Testis (tissue), 3 donors: Measurements from ENCODE around the gene IL34. TPM values are rescaled to one million over a fixed set of nuclear protein-coding genes. Genes with fewer than 3 reads are reported as not detected.

ENCODE experiments used
- DNase-seq: peaks from one replicate; pipeline ENCODE4 v3.0.0-alpha.2; 2019
- H3K27ac ChIP-seq, 2 donors: fragments of 200-600 bp; sonication (generic); one replicate each; pipeline ENCODE4 v1.5.1; 2019
- H3K27me3 ChIP-seq: fragments of 200-600 bp; sonication (generic); one replicate; pipeline ENCODE4 v1.5.1; 2019
- H3K36me3 ChIP-seq: fragments of 200-600 bp; sonication (generic); one replicate; pipeline ENCODE4 v1.5.1; 2017; ENCODE audit warnings: low read depth; ENCODE audit errors: missing control alignments
- H3K4me1 ChIP-seq: fragments of 200-600 bp; sonication (generic); one replicate; pipeline ENCODE4 v1.5.1; 2019
- H3K4me3 ChIP-seq, 2 donors: fragments of 200-600 bp; sonication (generic); one replicate each; pipeline ENCODE4 v1.5.1; 2017 to 2019
- H3K9me3 ChIP-seq: fragments of 200-600 bp; sonication (generic); one replicate; pipeline ENCODE4 v1.5.1; 2017
- CTCF ChIP-seq, 3 experiments: fragments of 450-650 bp in 2 of 3; fragments of 200-600 bp in 1 of 3; sonication (generic) in 1 of 3; IDR thresholded peaks; one replicate each; pipeline ENCODE4 v1.5.1; 2016 to 2019; ENCODE audit warnings: antibody characterized with exemption in 3 of 3, mild to moderate bottlenecking in 2 of 3, moderate library complexity in 1 of 3
- POLR2A ChIP-seq: fragments of 450-650 bp; IDR thresholded peaks from one replicate; pipeline ENCODE4 v1.6.1; 2017; ENCODE audit warnings: antibody characterized with exemption, mild to moderate bottlenecking, moderate library complexity
- WGBS, 2 donors: methylation state at CpG; one replicate each; pipeline ENCODE4 v1.1.5; 2018; 5-methylcytosine and 5-hydroxymethylcytosine counted together
- intact Hi-C: fragments of 100-400 bp; cut with DNase I; formaldehyde crosslinking; loops from one replicate; pipeline ENCODE4 v1.15.1; 2023; ENCODE audit warnings: low total_unique reads
- polyA plus RNA-seq: library from polyadenylated mRNA; stranded (reverse); fragments of 350-450 nt; fragmentation: Illumina TruSeq; extraction: RNeasy Lipid Tissue Mini Kit (QIAGEN cat#74804); gene quantifications from one replicate; pipeline ENCODE4 v1.2.3, GENCODE V29; 2014; ENCODE audit warnings: low read depth, low replicate concordance; ENCODE audit not compliant: insufficient read depth
- total RNA-seq, 2 donors: library from RNA; depleted of rRNA; stranded (reverse); fragments of >200 nt; gene quantifications; one replicate each; pipeline ENCODE4 v1.2.3, GENCODE V29; 2016

Gene IL34
- total and polyA plus RNA-seq, 3 donors from 2014 or later = 5.4 to 11.9 (median 7.9) TPM

GRCh38 chr16:70661918-70662641, 15.7 kb downstream of the IL34 start:
- Histone ChIP-seq H3K9me3 (no peaks in the 10 kb centered on the region), H3K27ac (no peak overlapping the region), H3K27me3 (no peaks in the 10 kb centered on the region), H3K4me1 (peaks cover 10% of the 10 kb centered on the region), H3K36me3 (no peaks in the 10 kb centered on the region), H3K4me3 (no peak overlapping the region)
- peak; percentile 75 for DNase-seq
- TF ChIP-seq CTCF (IDR thresholded peaks at IDR 0.05) (no peak), POLR2A (no peak)
- 61 to 74% methylated on average over 13 to 21 of the region's 21 CpGs for WGBS, 2 donors
- intact Hi-C loops = no loop called here

- H3K9me3 ChIP-seq = no peaks in the 10 kb centered on the region
- no peak overlapping the region for H3K4me3 ChIP-seq
- peaks cover 10% of the 10 kb centered on the region for H3K4me1 ChIP-seq
- H3K27ac ChIP-seq = no peak overlapping the region
- no peaks in the 10 kb centered on the region for H3K36me3 ChIP-seq
- no peaks in the 10 kb centered on the region for H3K27me3 ChIP-seq
- DNase-seq = no peak
- intact Hi-C loops = no loop called here
- no peak for TF ChIP-seq POLR2A
- no peak for TF ChIP-seq CTCF (IDR thresholded peaks at IDR 0.05)
- WGBS, 2 donors = 82 to 88% methylated on average over 4 to 13 of the region's 13 CpGs
Measured at GRCh38 chr16:70662991-70663523, 16.7 kb downstream of the IL34 start.

- no peak for DNase-seq
- WGBS, 2 donors = 92 to 95% methylated on average over 7 to 56 of the region's 56 CpGs
- Histone ChIP-seq H3K27me3 (no peaks in the 10 kb centered on the region), H3K9me3 (no peaks in the 10 kb centered on the region), H3K4me1 (peaks cover 10% of the 10 kb centered on the region), H3K4me3 (no peak overlapping the region), H3K36me3 (no peaks in the 10 kb centered on the region), H3K27ac (no peak overlapping the region)
- intact Hi-C loops = no loop called here
- TF ChIP-seq CTCF (IDR thresholded peaks at IDR 0.05) = no peak
- TF ChIP-seq POLR2A = no peak
Measured at GRCh38 chr16:70663524-70664324, 17.4 kb downstream of the IL34 start.

GRCh38 chr16:70664325-70665112, 18.2 kb downstream of the IL34 start:
- TF ChIP-seq CTCF (IDR thresholded peaks at IDR 0.05) (no peak), POLR2A (no peak)
- Histone ChIP-seq H3K27me3 (no peaks in the 10 kb centered on the region), H3K4me3 (no peak overlapping the region), H3K36me3 (no peaks in the 10 kb centered on the region), H3K27ac (no peak overlapping the region), H3K4me1 (peaks cover 10% of the 10 kb centered on the region), H3K9me3 (no peaks in the 10 kb centered on the region)
- intact Hi-C loops = no loop called here
- no peak for DNase-seq
- WGBS, 2 donors = 92 to 100% methylated on average over 4 to 39 of the region's 39 CpGs
